ENCODE measurements around the gene GTF2F2.
"Not testable (repeated sequence)": the region's sequence is repeated elsewhere in the genome, so short reads cannot be mapped to it uniquely, and the experiment has no call there.

The GTF2F2 gene

DNA sequence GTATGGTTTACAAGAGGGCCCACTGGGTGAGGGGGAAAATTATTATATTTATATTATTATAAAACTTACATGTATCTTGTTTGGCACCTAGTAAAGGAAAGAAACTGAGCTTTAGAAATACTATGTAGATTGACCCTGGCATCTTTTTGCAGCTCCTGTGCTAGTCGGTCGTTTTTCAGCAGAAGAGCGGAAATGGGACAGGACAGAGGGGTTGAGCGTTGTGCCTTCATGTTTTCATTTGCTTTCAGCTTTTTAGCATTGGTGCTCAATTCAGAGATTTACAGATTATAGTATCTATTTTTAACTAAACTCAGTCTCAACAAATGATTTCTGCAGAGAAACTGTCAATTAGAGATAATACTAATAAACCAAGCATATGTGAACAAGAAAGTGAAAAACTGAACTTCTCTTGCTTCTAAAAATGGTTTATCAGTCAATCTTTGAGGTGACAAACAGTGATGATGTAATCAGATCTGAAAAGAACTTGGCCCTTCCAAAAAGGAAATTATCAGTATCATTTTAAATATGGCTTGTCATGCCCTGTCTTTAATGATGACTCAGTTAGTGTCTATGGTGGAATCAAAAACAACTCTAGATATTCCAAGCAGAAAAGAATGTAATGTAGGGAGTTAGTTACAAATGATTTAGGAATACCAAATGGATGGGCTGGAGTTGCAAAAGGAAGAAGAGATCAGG lies 137.5 kb downstream of the GTF2F2 start:
- DNase-seq = no peak

DNA sequence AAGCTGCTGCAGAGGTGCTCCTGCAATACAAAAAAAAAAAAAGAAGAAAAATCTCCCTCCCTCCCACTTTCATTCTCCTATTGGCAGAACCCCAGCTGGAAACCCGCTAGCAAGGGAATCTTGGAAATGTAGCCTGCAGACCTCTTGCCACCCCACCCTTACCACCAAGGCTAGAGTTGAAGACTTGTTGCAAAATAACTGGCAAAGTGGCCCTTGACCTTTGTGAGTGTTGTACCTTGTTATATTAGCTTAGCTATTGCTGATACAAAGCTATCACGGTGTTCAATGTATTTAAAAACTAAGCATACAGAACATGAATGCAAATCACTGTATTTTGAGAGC lies 138.0 kb downstream of the GTF2F2 start:
- DNase-seq = no peak

DNA sequence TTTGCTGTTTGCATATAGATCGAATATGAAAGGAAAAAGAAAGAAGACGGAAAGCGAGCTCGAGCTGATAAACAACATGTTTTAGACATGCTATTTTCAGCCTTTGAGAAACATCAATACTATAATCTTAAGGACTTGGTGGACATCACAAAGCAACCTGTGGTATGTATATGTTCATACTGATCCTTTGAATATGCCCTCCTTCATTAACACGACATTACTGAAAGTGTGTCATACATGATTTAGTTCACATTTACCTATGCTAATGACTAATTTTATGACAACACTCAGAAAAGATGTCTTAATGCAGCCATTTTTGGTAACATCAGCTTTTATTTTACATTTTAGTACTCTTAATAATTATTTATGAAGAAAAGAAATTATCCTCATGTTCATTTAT lies 146.9 kb downstream of the GTF2F2 start:
- DNase-seq = no peak

DNA sequence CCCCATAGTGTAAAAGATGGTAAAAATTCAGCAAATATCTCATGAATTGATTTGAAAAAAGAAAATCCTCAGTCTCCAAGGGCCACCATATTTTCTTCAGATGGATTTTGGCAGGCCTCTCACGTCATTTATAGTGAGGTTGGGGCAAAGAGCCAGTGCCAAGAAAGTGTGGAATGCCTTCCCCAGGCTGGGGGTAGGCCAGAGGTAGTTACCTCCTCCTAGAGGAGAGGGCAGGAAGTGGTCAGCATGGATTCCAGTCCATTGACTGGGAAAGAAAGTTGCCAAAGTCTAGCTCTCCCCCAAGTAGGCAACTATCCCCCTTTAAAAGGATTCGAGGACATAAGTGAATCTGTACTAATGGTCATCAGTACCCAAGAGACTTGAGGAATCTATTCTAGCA lies 148.9 kb downstream of the GTF2F2 start:
- no peak for DNase-seq

DNA sequence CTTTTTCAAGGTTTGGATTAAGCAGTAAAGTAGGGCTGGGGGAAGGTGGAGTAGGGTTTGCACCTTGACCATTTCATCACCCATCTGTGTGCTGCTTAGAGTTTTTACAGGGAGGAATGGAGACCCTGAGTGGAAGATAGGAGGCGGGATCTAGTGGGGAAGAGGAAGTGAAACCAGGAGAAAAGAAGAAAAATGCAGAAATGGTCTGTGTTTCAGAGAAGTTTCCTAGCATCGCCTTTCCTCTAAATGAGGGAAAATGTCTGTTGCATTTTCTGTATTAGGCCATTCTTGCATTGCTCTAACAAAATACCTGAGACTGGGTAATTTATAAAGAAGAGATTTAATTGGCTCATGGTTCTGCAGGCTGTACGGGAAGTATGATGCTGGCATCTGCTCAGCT lies 156.6 kb downstream of the GTF2F2 start:
- DNase-seq = no peak

DNA sequence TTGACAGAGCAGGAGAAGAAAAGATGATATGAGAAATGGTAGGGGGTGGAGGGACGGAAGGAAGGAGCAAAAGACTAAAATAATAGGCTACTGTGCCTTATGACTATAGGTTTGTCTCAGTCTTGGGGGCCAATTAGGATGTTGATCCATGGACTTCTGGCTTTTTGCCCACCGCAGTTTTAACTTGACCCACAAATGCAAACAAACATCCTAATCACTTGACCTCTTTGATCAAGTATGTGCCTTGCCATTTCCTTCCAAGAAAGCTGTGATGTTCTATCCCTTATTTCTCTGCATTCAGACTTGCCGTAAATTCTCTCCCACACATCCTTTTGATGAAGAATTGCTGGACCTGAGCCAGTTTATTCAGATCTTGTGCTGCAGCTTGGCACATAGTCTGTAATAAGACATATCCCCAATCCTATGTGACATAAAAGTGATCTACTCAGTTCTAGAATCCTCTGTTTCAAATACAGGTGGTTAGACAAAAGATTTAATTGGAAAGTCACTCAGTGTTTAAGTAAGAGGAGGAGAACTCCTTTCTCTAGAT lies 157.9 kb downstream of the GTF2F2 start:
- no peak for DNase-seq

DNA sequence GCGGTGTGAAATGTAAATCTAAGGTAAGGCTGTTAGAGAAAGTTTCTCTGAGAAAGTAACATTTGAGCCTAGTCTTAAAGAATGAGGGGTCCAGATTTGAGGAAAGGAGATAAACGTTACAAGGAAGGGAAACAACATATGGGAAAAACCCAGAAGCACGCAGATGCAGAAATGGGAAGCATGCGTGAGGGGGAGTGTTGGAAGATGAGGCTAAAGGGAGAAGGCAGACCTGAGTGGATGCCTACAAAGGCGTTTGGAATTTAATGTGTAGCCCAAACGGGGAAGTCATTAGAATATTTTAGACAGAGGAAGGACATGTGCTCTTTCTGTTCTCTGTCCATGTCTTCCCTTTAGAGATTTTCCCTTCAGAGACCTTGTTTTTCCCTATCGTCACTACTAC lies 159.7 kb downstream of the GTF2F2 start:
- DNase-seq = no peak

DNA sequence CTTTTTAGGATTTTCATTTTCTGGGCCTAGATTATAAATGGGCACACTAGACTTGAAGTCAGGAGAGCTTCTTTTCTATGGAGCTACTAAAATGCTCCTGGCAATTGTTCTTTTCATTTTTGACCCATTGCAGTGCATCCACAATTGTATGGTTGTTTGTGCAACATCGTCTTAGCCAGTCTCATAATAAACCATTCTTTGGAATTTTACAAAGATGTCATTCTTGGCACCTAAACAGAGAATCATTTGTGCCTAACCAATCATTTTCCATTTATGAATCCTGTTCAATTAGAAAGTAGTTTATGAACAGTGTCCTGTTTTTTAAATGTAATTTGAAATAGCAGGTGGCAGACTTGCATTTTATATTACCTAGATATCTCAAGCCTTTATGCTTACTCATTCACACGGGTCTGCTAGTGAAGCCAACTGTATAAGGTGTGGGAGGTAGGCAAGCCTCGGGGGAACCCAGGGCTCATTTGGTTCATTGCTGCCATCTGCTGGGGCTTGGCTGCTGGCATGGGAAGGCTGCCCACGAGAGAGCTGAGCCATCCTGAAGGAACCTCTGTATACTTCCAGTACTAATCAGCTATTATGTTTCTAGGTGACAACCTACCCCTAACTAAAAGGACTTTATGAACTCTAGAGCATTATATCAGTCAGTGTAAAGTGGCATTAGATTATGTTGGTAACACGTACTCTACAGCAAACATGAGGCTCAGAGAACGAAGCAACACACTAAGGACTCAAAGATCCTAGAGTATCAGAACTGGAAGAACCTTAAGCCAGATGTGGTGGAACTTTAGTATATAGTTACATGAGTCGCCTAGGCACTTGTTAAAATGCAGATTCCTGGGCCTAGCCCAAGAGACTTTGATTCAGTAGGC lies 160.7 kb downstream of the GTF2F2 start:
- DNase-seq = no peak

DNA sequence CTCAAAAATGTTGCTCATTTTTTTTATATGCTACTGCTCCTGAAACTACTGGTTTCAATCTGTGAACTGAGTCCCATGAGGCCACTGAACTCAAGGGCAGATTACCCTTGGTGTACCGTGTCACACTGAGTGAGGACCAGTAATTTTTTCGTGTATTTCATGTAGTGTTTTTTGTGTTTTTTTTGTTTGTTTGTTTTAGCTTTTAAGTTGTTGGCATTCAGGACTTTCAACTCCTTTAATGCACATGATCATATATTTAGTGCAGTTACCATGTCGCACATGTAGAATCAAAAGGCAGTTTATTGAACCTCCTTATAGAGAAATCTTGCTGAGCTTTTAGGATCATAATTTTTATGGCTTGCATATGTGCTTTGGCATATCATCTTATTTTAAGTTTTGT lies 162.7 kb downstream of the GTF2F2 start:
- no peak for DNase-seq

DNA sequence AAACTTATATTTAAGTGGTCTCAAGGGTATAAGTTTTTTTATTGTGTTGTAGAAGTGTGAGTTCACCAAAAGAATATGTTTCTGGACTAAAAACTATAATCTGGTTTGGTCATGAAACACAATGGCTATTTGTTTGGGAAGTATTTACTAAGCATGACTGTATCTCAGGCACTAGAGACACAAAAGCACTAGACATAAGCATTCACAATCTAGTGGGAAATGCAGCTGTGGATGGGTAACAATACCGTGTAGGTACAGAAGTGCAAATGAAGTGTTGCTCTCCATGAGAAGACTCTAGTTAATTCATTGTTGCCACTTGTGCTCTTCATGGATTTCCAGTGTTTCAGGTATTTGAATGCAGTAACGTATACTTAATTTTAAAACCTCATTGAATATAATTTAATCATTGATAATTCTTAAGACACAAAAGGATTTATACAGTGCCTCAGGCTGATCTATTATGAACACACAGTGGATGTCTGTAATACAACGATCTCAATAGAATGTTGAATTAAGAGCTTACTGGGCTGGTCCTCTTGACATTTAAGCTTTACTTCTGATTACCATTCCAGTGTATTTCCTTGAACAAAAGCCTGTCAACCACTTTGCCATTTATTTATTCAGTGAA lies 169.7 kb downstream of the GTF2F2 start:
- no peak for DNase-seq

DNA sequence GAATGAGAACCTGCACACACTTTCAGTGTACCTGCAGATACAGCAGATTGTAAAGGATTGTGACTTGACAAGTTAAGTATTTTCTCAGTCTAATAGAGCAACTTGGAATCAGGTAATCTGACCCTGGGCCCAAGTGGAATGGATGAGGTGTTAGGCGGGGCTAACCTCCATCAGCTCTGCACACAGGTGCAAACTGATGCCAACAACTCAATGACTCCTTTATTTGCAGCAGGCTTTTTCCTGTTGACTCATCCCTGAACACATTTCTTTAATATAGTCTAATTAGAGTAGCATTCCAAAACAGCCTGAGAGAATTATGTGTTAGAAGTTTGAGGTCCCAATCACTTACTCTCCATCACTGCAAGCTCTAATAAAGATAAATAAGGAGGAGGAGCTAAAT lies 171.9 kb downstream of the GTF2F2 start:
- DNase-seq = no peak

DNA sequence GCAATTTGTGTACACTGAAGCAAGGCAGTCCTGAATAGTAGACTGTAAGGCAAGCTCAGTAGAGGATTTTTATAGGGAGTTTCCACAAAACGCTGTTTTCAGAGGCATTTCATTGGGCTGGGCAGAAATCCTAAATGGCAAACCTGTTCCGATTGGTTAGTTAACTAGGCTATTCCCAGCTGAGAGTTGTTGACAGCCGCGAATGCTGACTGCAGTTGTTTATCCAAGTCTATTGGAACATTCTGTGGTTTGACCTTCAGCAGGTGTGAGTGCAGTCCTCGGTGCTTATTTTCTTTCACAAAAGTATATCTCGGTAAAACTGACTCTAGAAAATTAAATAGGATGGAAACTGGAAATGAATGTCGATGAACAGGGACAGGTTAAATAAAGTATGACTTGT lies 175.2 kb downstream of the GTF2F2 start:
- no peak for DNase-seq

DNA sequence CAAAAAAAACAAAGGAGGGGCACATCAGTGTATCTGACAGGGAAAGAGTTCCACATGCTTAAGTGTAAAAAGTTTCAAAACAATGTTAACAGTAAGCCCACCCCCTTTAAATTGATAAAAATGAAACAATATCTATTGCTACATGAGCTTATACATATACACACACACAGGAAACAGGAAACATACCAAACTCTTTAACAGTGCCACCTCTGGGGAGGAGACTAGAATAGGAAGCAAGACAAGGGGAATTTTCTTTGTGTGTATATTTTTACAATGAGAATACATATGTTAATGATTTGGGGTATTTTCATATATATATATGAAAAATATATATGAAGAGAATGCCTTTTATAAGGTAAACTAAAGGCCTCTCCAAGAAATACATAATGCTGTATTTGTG lies 175.9 kb downstream of the GTF2F2 start:
- no peak for DNase-seq

DNA sequence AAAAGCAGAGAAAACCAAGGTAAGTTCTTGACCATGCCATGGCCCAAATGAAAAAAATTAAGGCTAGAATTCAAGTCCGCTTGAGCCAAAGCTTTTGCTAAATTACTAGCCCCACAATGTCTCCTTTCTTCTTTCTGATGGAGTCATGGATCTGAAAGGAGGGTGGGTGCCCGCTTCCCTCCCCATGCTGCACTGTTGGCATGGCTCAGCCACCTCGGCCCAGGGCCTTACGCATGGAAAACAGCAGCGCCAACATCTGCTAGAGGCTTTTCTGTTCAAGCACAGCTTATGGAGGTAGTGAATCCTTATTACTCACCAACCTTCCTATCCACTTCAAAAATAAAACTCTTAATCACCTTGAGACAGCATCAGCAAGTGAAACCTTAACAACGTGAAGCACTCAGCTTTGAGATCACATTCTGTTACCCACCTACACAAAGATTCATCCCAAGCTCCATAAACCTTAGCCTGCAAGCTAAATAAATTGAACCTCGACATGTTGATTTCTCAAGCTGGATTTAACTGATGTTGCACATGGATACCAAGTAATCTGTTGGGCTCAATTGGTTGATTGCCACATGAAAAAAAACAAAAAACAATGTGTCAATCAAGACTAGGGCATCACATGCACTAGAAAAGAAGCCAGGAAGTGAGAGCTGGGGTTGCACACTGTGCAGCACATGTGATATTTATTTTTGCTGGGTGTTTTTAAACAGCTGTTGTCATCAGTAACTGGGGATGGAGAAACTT lies 177.3 kb downstream of the GTF2F2 start:
- no peak for DNase-seq

DNA sequence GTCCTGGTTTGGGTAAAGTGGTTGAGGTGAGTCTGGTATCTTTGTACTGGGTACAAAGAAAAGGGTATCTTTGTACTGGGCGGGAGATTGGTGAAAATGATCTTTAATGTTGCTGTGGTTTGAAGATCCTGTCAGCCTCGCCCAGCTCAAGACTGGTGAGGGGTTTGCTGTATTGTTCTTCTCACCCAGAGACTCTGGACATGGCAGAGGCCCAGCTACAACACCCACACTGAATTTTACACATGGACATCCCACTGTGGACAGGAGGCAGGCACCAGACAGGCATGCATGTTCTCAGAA lies 177.8 kb downstream of the GTF2F2 start:
- no peak for DNase-seq

DNA sequence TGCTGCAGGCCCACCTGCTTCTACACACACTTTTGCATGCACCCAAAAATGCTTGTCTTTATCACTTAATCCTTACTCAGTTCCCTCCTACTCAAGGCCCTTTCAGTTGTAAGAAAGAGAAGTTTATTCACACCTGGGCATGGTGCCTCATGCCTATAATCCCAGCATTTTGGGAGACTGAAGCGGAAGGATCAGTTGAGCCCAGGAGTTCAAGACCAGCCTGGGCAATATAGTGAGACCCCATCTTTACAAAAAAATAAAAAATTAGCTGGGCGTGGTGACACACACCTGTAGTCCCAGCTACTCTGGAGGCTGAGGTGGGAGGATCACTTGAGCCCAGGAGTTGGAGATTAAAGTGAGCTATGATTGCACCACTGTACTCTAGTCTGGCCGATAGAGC lies 178.2 kb downstream of the GTF2F2 start:
- not testable (repeated sequence) for DNase-seq

DNA sequence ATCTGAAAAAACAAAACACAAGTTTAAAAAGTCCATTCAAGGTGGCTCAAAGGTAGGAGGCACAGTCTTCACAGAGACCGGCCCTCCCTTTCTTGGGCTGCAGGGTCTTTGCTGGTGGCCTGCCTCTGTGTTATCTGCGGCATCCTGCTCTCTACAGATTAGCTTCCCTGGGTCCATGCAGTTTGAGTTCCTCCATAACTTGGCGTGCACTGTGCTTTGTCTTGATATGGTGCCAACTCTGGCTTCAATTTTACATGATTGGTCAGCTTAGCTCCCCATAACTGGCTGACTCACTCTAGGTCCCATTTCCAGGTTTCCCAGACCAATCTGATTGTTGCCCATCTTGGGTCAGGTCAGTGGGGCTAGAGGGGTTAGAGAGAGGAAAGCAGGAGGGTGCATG lies 178.9 kb downstream of the GTF2F2 start:
- no peak for DNase-seq

DNA sequence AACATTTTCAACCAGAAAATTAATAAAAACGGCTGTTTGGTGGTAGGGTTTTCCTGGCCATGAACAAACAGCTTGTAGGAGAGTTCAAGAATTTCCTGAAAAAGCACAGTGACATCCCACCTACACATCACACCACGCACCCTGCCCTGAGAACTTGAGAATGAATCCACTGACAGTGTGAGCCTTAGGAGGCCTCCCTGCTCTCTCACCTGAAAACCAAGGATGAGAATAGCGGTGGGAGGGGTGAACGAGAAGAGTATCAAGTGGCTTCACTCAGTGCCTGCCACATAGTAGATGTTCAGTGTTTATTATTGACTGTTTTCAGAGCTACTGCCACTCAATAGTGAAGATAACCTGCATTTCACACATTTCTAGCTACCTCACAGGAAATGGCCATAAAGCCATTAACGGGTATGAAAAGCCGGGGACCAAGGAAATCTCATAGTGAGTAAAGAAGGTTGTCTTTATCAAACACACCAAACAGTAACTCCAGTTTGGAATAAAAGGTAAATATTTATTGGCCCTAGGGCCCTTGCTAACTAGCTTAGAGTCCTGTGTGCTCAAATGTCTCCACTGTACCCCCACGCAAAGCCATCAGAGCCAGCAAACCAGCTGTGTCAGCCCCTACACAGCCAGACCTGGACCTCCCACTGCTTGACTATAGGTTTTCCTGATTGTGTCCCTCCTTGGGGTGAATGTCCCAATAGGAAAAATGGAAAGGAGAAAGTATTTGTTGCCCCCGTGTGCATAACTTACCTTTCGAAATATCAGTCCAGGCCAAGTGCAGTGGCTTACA lies 180.1 kb downstream of the GTF2F2 start:
- no peak for DNase-seq

DNA sequence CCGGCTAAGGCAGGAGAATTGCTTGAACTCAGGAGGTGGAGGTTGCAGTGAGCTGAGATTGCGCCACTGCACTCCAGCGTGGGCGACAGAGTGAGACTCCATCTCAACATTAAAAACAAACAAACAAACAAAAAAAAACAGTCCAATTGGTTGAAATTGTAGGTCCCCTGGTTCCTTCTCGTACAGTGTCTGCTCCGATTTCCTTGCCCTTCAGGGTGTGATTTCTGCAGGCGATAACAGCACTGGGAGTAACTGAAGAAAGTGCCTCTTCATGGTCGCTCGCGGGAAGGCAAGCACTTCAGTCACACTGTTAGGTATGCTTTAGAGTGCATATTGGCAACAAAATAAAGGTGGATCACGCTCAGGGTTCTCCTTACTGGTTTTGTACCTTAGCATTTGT lies 181.0 kb downstream of the GTF2F2 start:
- no peak for DNase-seq

DNA sequence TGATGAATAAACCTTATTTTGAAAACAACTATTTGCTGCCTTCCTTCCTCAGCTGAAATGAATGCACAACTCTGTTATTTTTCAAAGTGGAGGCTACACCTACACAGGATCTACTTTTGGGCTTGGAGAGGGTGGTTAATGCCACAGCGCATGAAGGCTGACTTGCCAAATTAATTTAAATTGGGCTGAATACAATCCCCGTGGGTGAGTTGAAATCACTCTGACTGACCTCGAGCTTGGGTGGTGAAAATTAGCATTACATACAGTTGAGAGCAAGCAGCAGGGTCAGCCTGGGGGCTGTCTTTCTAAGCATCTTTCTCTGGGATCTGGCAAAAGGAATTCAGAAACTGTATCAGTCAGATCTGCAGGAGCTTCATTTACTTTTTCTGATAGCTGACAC lies 182.2 kb downstream of the GTF2F2 start:
- no peak for DNase-seq

DNA sequence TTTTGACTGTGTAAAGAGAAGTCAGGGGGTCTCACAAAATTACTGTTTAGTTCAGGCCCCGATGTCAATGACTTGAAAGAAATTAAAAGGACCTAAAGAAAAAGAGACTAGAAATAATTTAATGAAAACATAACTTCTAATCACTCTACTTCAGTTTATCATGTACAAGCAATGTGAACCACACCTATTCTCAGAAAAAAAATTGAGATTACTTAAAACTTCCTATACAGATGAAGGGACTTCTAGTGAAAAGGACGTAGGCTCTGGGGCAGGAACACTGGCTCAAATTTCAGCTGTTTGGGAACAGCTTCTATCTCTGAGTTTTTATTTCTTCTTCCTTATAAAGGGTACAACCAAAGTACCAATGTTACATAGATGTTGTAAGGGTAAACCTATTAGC lies 182.7 kb downstream of the GTF2F2 start:
- no peak for DNase-seq

DNA sequence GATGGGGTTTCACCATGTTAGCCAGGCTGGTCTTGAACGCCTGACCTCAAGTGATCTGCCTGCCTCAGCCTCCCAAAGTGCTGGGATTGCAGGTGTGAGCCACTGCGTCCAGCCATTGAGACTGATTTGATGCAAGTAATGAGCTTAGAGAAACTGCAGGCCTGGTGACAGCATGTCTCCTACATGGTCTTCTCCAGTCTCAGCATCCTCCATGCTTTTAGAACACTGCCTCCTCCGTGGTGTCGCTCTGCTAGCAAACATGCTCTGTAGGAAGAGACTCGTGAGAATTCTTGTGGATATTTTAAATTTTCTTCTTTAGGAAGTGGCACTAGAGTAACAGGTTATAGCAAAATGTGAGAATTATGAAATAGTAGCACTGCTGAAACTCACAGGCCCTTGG lies 183.6 kb downstream of the GTF2F2 start:
- no peak for DNase-seq

DNA sequence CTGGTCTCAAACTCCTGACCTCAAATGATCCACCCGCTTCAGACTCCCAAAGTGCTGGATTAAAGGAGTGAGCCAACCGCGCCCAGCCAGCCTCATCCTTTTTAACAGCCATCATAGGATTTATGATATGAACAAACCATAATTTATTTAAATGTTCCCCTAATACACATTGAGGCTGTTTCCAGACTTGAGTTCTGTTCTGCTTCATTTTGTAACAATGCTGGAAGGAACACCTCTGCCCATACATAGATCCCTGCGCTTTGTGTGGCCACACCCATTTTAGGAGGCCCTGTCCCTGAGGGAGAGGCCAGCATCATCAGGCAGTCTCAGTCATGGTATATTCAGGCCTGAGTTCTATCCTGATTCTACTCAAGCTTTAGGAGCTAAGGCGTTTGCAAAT lies 184.8 kb downstream of the GTF2F2 start:
- DNase-seq = no peak

Data from NCI-H187 treated with DMSO at 0.1 percent for 48 hours (cell line).